HG02588 (cell line): ENCODE results near the gene DLG2.

Experiments used
- ATAC-seq: cut with Tn5 transposase; IDR thresholded peaks from one replicate; pipeline ENCODE4 v1.9.1; 2021; ENCODE audit warnings: mild to moderate bottlenecking, moderate library complexity; ENCODE audit not compliant: unreplicated experiment

The DLG2 gene

GRCh38 chr11:83540112-83540675 lies 2086.9 kb downstream of the DLG2 start:
- no peak for ATAC-seq

- ATAC-seq, result no peak
Measured at GRCh38 chr11:83538286-83538685, 2088.9 kb downstream of the DLG2 start.

- ATAC-seq, result no peak
Measured at GRCh38 chr11:83537131-83537610, 2090.0 kb downstream of the DLG2 start.

- ATAC-seq, result no peak
Measured at GRCh38 chr11:83533166-83533565, 2094.0 kb downstream of the DLG2 start.

GRCh38 chr11:83528877-83529276 lies 2098.3 kb downstream of the DLG2 start:
- no peak for ATAC-seq

- no peak for ATAC-seq
Measured at GRCh38 chr11:83528225-83528624, 2098.9 kb downstream of the DLG2 start.

GRCh38 chr11:83523676-83524075 lies 2103.5 kb downstream of the DLG2 start:
- no peak for ATAC-seq

GRCh38 chr11:83522911-83523310 lies 2104.2 kb downstream of the DLG2 start:
- no peak for ATAC-seq

- ATAC-seq, result no peak
Measured at GRCh38 chr11:83521647-83522596, 2105.2 kb downstream of the DLG2 start.

GRCh38 chr11:83520849-83521248 lies 2106.3 kb downstream of the DLG2 start:
- ATAC-seq, result no peak

- ATAC-seq, result no peak
Measured at GRCh38 chr11:83511646-83512045, 2115.5 kb downstream of the DLG2 start.

- no peak for ATAC-seq
Measured at GRCh38 chr11:83510530-83511460, 2116.3 kb downstream of the DLG2 start.

GRCh38 chr11:83508804-83509203 lies 2118.3 kb downstream of the DLG2 start:
- no peak for ATAC-seq

GRCh38 chr11:83502041-83502440 lies 2125.1 kb downstream of the DLG2 start:
- no peak for ATAC-seq

- no peak for ATAC-seq
Measured at GRCh38 chr11:83493917-83494316, 2133.2 kb downstream of the DLG2 start.

GRCh38 chr11:83493034-83493433 lies 2134.1 kb downstream of the DLG2 start:
- no peak for ATAC-seq

- no peak for ATAC-seq
Measured at GRCh38 chr11:83483808-83484207, 2143.3 kb downstream of the DLG2 start.

GRCh38 chr11:83480811-83481210 lies 2146.3 kb downstream of the DLG2 start:
- no peak for ATAC-seq

- no peak for ATAC-seq
Measured at GRCh38 chr11:83480251-83480650, 2146.9 kb downstream of the DLG2 start.

- ATAC-seq, result no peak
Measured at GRCh38 chr11:83477772-83478171, 2149.4 kb downstream of the DLG2 start.

- ATAC-seq, result no peak
Measured at GRCh38 chr11:83475760-83476159, 2151.4 kb downstream of the DLG2 start.
